Fibroblast of lung (primary cell): ENCODE data around the gene CSN1S1.

Source experiments
- EZH2 ChIP-seq: IDR thresholded peaks from 2 replicates; pipeline ENCODE4 v1.5.1; 2012; ENCODE audit warnings: low read length, control low read depth, mild to moderate bottlenecking; ENCODE audit errors: missing control alignments
- TF ChIP-seq, protein P1 (sequence below), 2 donors: IDR thresholded peaks in 1 of 2; conservative IDR thresholded peaks in 1 of 2; 1 replicate in 1 of 2; 2 replicates in 1 of 2; pipeline ENCODE4 v1.5.1; 2011 to 2012; ENCODE audit warnings: low read length in 2 of 2, control low read depth in 1 of 2, inconsistent platforms in 1 of 2, low read depth in 1 of 2, mild to moderate bottlenecking in 1 of 2

DNA sequence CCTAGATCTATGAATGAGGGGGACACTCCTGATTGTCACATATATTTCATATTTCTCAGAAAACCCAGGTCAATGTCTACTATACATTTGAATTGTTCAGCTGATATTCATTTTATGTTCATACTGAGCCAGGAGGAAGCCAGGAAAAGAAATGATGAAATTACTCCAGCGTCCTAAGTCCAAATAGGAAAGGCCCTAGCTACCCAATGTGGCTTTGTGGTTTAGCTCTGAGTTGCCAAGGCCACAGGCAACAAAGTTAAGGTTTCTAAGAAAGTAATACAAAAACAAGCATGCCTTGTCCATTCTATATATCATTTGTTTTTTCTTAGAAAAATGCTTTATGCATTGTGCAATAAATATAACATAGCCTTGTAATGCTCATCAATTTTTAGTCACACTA lies 39.2 kb downstream of the CSN1S1 start:
- TF ChIP-seq, protein P1, sequence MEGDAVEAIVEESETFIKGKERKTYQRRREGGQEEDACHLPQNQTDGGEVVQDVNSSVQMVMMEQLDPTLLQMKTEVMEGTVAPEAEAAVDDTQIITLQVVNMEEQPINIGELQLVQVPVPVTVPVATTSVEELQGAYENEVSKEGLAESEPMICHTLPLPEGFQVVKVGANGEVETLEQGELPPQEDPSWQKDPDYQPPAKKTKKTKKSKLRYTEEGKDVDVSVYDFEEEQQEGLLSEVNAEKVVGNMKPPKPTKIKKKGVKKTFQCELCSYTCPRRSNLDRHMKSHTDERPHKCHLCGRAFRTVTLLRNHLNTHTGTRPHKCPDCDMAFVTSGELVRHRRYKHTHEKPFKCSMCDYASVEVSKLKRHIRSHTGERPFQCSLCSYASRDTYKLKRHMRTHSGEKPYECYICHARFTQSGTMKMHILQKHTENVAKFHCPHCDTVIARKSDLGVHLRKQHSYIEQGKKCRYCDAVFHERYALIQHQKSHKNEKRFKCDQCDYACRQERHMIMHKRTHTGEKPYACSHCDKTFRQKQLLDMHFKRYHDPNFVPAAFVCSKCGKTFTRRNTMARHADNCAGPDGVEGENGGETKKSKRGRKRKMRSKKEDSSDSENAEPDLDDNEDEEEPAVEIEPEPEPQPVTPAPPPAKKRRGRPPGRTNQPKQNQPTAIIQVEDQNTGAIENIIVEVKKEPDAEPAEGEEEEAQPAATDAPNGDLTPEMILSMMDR (conservative IDR thresholded peaks at IDR 0.05 in 1 of 2, IDR thresholded peaks at IDR 0.05 in 1 of 2; ENCODE audit: low read depth in 1 of 2, low read length in 2 of 2): no peak
- no peak for TF ChIP-seq EZH2
